Thoracic aorta (tissue), 2 donors: Measurements from ENCODE around the gene MFNG. TPM values are rescaled to one million over a fixed set of nuclear protein-coding genes. Genes with fewer than 3 reads are reported as not detected.

Source experiments
- ATAC-seq: fragments of 150-250 bp; one replicate; pipeline ENCODE4 v1.8.0; 2017; ENCODE audit warnings: low read depth; ENCODE audit not compliant: insufficient number of reproducible peaks, low FRiP score
- DNase-seq: peaks from one replicate; pipeline ENCODE4 v3.0.0-alpha.2; 2020; ENCODE audit warnings: low spot score
- H3K27ac ChIP-seq, 2 donors: fragments of 200-600 bp; sonication (generic); 1 replicate in 1 of 2; 2 replicates in 1 of 2; pipeline ENCODE4 v1.5.1; 2016; ENCODE audit warnings: mild to moderate bottlenecking in 2 of 2, moderate library complexity in 2 of 2
- H3K27me3 ChIP-seq: fragments of 200-600 bp; sonication (generic); replicated peaks from 2 replicates; pipeline ENCODE4 v1.6.0; 2016; ENCODE audit warnings: mild to moderate bottlenecking; ENCODE audit not compliant: insufficient read depth
- H3K36me3 ChIP-seq: fragments of 200-600 bp; sonication (generic); one replicate; pipeline ENCODE4 v1.5.1; 2016
- H3K4me1 ChIP-seq, 2 donors: fragments of 200-600 bp; sonication (generic); 1 replicate in 1 of 2; 2 replicates in 1 of 2; pipeline versions ENCODE4 v1.5.1 to v1.6.0; 2016; ENCODE audit warnings: low read depth in 2 of 2, mild to moderate bottlenecking in 1 of 2; ENCODE audit not compliant: control insufficient read depth in 1 of 2
- H3K4me3 ChIP-seq: fragments of 200-600 bp; sonication (generic); 2 replicates; pipeline ENCODE4 v1.5.1; 2016; ENCODE audit warnings: mild to moderate bottlenecking
- H3K9me3 ChIP-seq: fragments of 200-600 bp; sonication (generic); 2 replicates; pipeline ENCODE4 v1.5.1; 2016
- total RNA-seq, 2 donors: library from RNA; depleted of rRNA; stranded (reverse); fragments of >200 nt; gene quantifications; one replicate each; pipeline versions ENCODE4 v1.1.0 to v1.2.3, GENCODE V29; 2016
- TF ChIP-seq, protein P1 (sequence below): fragments of 200-600 bp; sonication (generic); IDR thresholded peaks from one replicate; pipeline ENCODE4 v1.5.1; 2019; ENCODE audit warnings: antibody characterized with exemption

MFNG gene
- total RNA-seq, 2 donors from 2014 or later = 18.1 to 25.5 TPM

DNA sequence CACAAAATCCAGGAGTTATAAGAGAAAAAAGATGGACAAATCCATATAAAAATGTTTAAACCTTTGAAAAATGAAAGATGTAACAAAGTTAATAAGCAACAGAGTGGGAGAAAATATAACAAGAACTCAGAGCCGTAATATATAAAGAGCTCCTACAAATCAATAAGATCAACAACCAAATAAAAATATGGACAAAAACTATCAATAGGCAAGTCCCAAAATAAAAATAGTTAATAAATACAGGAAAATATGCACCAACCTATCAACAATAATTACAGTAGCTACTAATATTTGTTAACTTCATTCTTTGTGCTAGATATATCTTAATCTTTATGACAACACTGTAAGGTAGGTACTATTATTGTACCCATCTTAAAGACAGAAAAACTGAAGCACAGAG is 30.3 kb upstream of the MFNG start:
- H3K36me3 ChIP-seq = no peaks in the 10 kb centered on the region
- TF ChIP-seq, protein P1, sequence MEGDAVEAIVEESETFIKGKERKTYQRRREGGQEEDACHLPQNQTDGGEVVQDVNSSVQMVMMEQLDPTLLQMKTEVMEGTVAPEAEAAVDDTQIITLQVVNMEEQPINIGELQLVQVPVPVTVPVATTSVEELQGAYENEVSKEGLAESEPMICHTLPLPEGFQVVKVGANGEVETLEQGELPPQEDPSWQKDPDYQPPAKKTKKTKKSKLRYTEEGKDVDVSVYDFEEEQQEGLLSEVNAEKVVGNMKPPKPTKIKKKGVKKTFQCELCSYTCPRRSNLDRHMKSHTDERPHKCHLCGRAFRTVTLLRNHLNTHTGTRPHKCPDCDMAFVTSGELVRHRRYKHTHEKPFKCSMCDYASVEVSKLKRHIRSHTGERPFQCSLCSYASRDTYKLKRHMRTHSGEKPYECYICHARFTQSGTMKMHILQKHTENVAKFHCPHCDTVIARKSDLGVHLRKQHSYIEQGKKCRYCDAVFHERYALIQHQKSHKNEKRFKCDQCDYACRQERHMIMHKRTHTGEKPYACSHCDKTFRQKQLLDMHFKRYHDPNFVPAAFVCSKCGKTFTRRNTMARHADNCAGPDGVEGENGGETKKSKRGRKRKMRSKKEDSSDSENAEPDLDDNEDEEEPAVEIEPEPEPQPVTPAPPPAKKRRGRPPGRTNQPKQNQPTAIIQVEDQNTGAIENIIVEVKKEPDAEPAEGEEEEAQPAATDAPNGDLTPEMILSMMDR = no peak
- DNase-seq (no peak), ATAC-seq (no peak)
- H3K9me3 ChIP-seq = no peaks in the 10 kb centered on the region
- H3K27ac ChIP-seq = no peak overlapping the region
- H3K4me3 ChIP-seq = no peak overlapping the region
- peaks cover 0 to 11% of the 10 kb centered on the region in 2 donors for H3K4me1 ChIP-seq
- H3K27me3 ChIP-seq = no peaks in the 10 kb centered on the region

DNA sequence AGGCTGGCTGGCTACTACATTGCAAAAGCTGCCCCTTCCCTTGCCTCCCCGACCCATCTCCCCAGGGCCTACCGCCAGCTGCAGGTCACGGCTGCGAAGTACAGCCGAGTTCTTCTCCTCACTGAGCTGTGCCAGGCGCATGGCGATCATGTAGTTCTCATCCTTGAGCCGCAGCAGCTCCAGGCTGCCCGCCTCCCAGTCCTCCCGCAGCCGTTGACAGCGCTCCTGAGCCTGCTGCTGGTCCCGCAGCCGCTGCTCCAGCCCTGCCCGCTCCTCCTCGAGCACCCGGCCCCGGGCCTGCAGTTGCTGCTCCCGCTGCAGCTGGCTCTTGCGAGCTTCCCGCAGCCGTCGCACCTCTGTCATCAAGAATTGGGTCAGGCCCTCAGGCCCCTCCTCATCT is 29.7 kb upstream of the MFNG start:
- no peak for DNase-seq
- ATAC-seq = no peak

DNA sequence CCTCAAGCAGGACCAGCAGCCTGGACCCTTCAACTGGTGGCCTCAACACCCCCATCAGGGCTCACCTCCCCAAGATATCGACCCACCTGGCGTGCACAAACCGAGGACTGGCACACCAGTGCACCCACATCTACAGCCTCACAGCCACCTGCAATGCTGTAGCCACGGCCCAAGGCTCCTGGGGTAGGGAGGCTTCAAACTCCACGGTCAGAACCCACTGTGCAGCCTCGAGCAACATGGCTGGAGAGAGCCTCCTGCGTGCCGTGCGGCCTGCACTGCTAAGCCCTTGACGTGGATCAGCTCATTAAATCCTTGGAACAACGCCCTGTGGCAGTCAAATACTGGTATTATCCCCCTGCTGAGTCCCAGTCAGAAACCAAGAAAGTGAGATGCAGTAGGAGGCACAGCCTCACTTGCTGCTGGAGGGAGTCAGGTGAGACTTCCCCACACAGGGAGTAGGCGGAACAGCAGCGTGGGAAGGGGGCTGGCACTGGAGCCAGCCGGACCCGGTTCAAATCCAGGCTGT is 28.4 kb upstream of the MFNG start:
- TF ChIP-seq, protein P1 = no peak
- Histone ChIP-seq H3K9me3 (no peaks in the 10 kb centered on the region), H3K4me1 (peaks cover 0 to 9% of the 10 kb centered on the region in 2 donors), H3K36me3 (no peaks in the 10 kb centered on the region), H3K27ac (no peak overlapping the region), H3K4me3 (no peak overlapping the region), H3K27me3 (no peaks in the 10 kb centered on the region)
- ATAC-seq (no peak), DNase-seq (no peak)

More for the DNA sequence above, 29.7 kb upstream of the MFNG start:
- Histone ChIP-seq H3K9me3 (no peaks in the 10 kb centered on the region), H3K4me3 (no peak overlapping the region), H3K27me3 (no peaks in the 10 kb centered on the region), H3K27ac (no peak overlapping the region), H3K36me3 (no peaks in the 10 kb centered on the region), H3K4me1 (peaks cover 0 to 11% of the 10 kb centered on the region in 2 donors)
- TF ChIP-seq, protein P1 = no peak

DNA sequence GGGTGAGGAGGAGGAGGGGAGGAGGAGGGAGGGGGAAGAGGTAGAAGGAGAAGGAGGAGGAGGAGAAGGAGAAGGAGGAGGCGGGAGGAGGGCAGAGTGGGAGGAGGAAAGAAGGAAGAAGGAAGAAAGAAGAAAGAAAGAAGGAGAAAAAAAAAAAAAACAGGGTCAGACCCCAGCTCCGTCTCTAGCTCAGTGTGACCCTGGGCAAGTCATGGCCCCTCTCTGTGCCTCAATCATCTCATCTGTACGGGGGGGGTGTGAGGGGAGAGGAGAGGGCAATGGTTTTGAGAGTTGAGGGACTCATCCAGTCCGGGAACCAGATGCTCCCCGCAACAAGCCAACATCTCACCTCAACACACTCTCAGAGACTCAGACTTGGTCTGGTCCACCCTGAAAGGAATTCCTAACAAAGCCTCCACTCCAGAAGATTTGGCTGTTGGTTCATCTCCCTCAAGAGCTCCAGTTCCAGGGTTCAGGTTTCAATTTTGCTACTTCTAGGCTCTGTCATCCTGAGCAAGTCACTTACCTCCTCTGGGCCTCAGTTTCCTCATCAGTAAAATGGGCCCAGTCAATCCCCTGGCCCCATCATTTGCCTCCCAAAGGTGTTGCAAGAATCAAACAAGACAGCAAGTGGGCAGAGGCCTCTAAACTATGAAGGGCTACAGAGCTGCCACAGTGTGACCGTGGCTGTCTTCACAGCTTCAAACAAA is 25.4 kb upstream of the MFNG start:
- no peak overlapping the region for H3K4me3 ChIP-seq
- H3K9me3 ChIP-seq = no peaks in the 10 kb centered on the region
- TF ChIP-seq, protein P1 = no peak
- no peaks in the 10 kb centered on the region for H3K27me3 ChIP-seq
- no peaks in the 10 kb centered on the region for H3K4me1 ChIP-seq
- no peaks in the 10 kb centered on the region for H3K36me3 ChIP-seq
- ATAC-seq = no peak
- no peak overlapping the region for H3K27ac ChIP-seq
- no peak for DNase-seq

DNA sequence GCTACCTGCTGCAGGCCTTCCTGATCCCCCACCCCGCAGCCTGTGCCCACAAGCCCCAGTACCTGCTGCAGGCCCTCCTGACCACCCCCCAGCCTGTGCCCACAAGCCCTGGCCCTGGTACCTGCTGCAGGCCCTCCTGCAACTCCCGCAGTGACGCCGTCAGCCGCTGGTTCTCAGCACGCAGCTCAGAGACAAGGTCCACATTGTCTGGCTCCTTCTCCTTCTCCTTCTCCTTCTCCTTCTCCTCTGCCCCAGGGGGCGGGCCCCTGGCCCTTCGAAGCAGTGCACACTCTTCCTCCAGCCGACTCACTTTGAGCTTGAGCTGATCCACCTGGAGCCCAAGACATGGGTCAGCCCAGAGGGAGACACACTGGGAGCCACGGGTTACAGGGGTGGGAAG is 23.9 kb upstream of the MFNG start:
- H3K27ac ChIP-seq = no peak overlapping the region
- TF ChIP-seq, protein P1 = no peak
- no peaks in the 10 kb centered on the region for H3K4me1 ChIP-seq
- H3K27me3 ChIP-seq = no peaks in the 10 kb centered on the region
- DNase-seq = no peak
- no peaks in the 10 kb centered on the region for H3K9me3 ChIP-seq
- no peak for ATAC-seq
- no peak overlapping the region for H3K4me3 ChIP-seq
- no peaks in the 10 kb centered on the region for H3K36me3 ChIP-seq
